ENCODE data around the gene TRAPPC12. TPM values are rescaled to one million over a fixed set of nuclear protein-coding genes. Genes with fewer than 3 reads are reported as not detected.

The TRAPPC12 gene
- total RNA-seq, 1 donor from 2014 or later: 94.8 TPM

- H3K27me3 ChIP-seq: no peaks in the 10 kb centered on the region
- intact Hi-C loops (cut with DNase I): no loop called here
- H3K9me3 ChIP-seq: no peaks in the 10 kb centered on the region
- peak in 1 of 2 donors; percentile 10 for DNase-seq (ENCODE audit: extremely low spot score in 2 of 2)
- TF ChIP-seq POLR2AphosphoS5 (IDR thresholded peaks at IDR 0.05; ENCODE audit: insufficient read depth in 1 of 2, low read depth in 1 of 2) (no peak), CTCF (IDR thresholded peaks at IDR 0.05) (no peak), POLR2A (IDR thresholded peaks at IDR 0.05) (no peak)
- no peaks in the 10 kb centered on the region for H3K4me1 ChIP-seq
- no peak overlapping the region for H3K4me3 ChIP-seq
- no peaks in the 10 kb centered on the region for H3K36me3 ChIP-seq
- H3K27ac ChIP-seq: no peak overlapping the region
These were observed 54.4 kb downstream of the TRAPPC12 start for GRCh38 chr2:3433776-3434400.

DNA sequence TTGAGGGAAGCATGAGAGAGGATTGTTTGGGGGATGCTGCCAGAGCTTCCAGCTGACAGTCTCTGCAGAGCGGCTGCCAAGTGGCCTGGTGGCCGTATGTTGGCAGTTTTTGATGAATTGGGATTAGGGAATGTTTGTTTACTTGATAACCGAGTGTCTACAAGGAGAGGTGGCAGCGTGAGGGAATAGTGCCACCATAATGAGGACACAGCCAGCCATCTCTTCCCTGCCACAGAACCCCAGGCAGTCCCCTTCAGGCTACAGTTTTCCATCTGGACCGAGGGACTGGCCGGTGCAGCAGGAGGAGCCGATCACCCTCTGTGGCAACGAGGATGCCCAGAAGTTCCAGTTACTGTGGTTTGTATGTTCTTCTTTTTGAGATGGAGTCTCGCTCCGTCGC, 55.2 kb downstream of the TRAPPC12 start:
- Histone ChIP-seq H3K27me3 (no peaks in the 10 kb centered on the region), H3K4me3 (no peak overlapping the region), H3K36me3 (no peaks in the 10 kb centered on the region), H3K4me1 (no peaks in the 10 kb centered on the region), H3K9me3 (no peaks in the 10 kb centered on the region), H3K27ac (no peak overlapping the region)
- TF ChIP-seq CTCF (IDR thresholded peaks at IDR 0.05) (no peak), POLR2A (IDR thresholded peaks at IDR 0.05) (no peak), POLR2AphosphoS5 (IDR thresholded peaks at IDR 0.05; ENCODE audit: insufficient read depth in 1 of 2, low read depth in 1 of 2) (no peak)
- peak in 1 of 2 donors; percentile 37 for DNase-seq (ENCODE audit: extremely low spot score in 2 of 2)
- intact Hi-C loops (cut with DNase I): no loop called here

DNA sequence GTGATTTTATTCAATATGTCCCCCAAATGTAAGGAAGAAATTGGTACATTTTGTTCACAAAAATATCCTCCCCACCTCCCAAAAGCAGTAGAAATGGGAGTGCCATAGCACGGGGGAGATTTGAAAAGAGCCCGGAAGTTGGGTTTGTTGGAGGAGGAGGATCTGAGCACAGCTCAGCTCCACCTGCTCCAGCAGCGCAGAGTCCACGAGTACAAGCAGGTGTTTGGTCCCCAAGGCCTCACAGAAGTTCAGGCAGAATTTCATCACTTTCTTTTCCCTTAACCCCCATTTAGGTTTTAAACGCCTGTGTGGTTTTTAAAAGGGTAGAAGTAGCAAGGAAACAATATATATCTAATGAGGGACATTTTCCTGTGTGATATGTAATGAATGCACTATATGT, 56.0 kb downstream of the TRAPPC12 start:
- Histone ChIP-seq H3K9me3 (no peaks in the 10 kb centered on the region), H3K36me3 (no peaks in the 10 kb centered on the region), H3K4me3 (no peak overlapping the region), H3K27me3 (no peaks in the 10 kb centered on the region), H3K4me1 (no peaks in the 10 kb centered on the region), H3K27ac (no peak overlapping the region)
- peak in 1 of 2 donors; percentile 6 for DNase-seq (ENCODE audit: extremely low spot score in 2 of 2)
- no peak for TF ChIP-seq POLR2A (IDR thresholded peaks at IDR 0.05)
- TF ChIP-seq POLR2AphosphoS5 (IDR thresholded peaks at IDR 0.05; ENCODE audit: insufficient read depth in 1 of 2, low read depth in 1 of 2): no peak
- no peak for TF ChIP-seq CTCF (IDR thresholded peaks at IDR 0.05)
- intact Hi-C loops (cut with DNase I): no loop called here

DNA sequence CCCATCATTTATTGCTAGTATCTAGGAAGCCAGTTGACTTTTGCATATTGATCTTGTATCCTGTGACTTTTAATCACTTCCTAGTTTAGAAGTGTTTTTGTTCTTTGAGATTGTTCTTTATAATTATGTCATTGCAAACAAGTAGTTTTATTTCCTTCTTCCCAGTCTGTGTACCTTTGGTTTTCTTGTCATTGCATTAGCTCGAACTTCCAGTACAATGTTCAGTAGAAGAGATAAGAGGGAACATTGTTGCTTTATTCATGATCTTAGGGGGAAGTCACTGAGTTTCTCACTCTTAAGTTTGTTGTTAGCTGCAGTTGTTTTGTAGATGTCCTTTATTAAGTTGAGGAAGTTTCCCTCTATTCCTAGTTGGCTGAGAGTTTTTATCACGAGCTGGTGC, 61.0 kb downstream of the TRAPPC12 start:
- intact Hi-C loops (cut with DNase I): no loop called here
- no peak for TF ChIP-seq POLR2A (IDR thresholded peaks at IDR 0.05)
- Histone ChIP-seq H3K4me1 (no peaks in the 10 kb centered on the region), H3K27me3 (no peaks in the 10 kb centered on the region), H3K36me3 (peaks cover 0 to 14% of the 10 kb centered on the region in 2 donors), H3K27ac (no peak overlapping the region), H3K4me3 (no peak overlapping the region), H3K9me3 (no peaks in the 10 kb centered on the region)
- DNase-seq (ENCODE audit: extremely low spot score in 2 of 2): no peak

DNA sequence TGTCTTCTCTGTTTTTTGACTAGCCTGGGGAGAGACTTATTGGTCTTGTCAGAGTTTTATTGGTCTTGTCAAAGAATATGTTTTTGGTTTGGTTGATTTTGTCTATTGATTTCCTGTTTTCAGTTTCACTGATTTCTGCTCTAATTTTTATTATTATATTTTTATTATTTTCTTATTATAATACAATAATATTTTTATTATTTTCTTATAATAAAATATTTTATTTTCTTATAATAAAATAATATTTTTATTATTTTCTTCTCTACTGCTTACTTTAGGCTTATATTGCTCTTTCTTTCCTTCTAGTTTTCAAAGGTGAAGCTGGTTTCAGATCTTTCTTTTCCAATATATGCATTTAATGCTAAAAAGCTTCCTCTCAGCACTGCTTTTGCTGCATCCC, 62.0 kb downstream of the TRAPPC12 start:
- Histone ChIP-seq H3K9me3 (no peaks in the 10 kb centered on the region), H3K4me1 (no peaks in the 10 kb centered on the region), H3K27me3 (no peaks in the 10 kb centered on the region), H3K27ac (no peak overlapping the region), H3K36me3 (peaks cover 0 to 24% of the 10 kb centered on the region in 2 donors), H3K4me3 (no peak overlapping the region)
- DNase-seq (ENCODE audit: extremely low spot score in 2 of 2): no peak
- no peak for TF ChIP-seq CTCF (IDR thresholded peaks at IDR 0.05)
- intact Hi-C loops (cut with DNase I): no loop called here

Data from vagina (tissue), 2 donors.